Measurements from ENCODE around the gene SAP30BP. TPM values are rescaled to one million over a fixed set of nuclear protein-coding genes. Genes with fewer than 3 reads are reported as not detected.

The SAP30BP gene
- total and polyA plus RNA-seq, 2 of the 13 experiments (the other 11 are each of a cell fraction or from before 2014, with no cell fraction given): 67.7 to 99.4 TPM

DNA sequence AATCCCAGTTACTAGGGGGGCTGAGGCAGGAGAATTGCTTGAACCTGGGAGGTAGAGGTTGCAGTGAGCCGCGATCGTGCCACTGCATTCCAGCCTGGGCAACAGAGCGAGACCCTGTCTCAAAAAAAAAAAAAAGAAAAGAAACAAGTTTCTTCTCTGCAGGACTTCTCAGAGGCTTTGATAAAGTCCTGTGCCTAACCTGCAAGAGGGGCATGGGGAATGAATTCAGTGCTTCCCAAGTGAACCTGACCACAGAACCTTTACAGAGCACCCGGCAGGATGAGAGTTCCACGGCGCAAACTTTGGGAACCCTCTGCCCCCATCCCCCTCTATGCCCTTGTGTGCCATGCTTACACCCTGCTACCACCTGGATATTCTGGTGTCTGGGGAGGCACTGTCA lies 72.0 kb downstream of the SAP30BP start:
- Histone ChIP-seq H3K4me3 (replicated peaks in 1 of 3; ENCODE audit: insufficient read depth in 1 of 3, low read depth in 2 of 3, low read length in 3 of 3) (no peak overlapping the region), H3K79me2 (ENCODE audit: insufficient read depth, low read length) (no peaks in the 10 kb centered on the region), H3K4me1 (ENCODE audit: insufficient read depth, low read length) (peaks cover 49% of the 10 kb centered on the region), H3K4me2 (ENCODE audit: low read depth, low read length) (no peak overlapping the region), H3K9me3 (ENCODE audit: low read length) (no peaks in the 10 kb centered on the region), H3K27ac (ENCODE audit: extremely low read length, insufficient read depth, low read length) (no peak overlapping the region), H2AFZ (ENCODE audit: low read length) (no peak overlapping the region), H4K20me1 (ENCODE audit: insufficient read depth, low read length) (no peaks in the 10 kb centered on the region), H3K9ac (ENCODE audit: insufficient read depth, low read depth, low read length) (no peak overlapping the region), H3K36me3 (replicated peaks in 1 of 2; ENCODE audit: control insufficient read depth in 1 of 2, insufficient read depth in 2 of 2, low read length in 2 of 2) (no peaks in the 10 kb centered on the region), H3K27me3 (ENCODE audit: control insufficient read depth in 1 of 2, insufficient read depth in 2 of 2, low read length in 2 of 2) (peaks cover 0 to 4% of the 10 kb centered on the region in 2 experiments; a peak in 2 of 5 replicates)
- ATAC-seq (no peak), FAIRE-seq (no peak), DNase-seq (ENCODE audit: low spot score) (no peak)
- POLR2A ChIA-PET: interaction anchor here (1.0 to 2.0 kb wide), 7 partner anchors 8 to 94 kb away, joined by 3 to 21 read pairs (median 5); partner anchors contain the start of gene ITGB4
- CTCF ChIA-PET (ENCODE audit: low intra/inter-chr PET ratio, low total read pairs): no interaction called here
- WGBS (ENCODE audit: low lambda C conversion rate): 90% methylated on average over 7 of the region's 7 CpGs
- in situ Hi-C loops (cut with HindIII; ENCODE audit: extremely low pct_ligation_motif_present, low pct_unique_long_range_greater_than_20kb): no loop called here
- intact Hi-C loops (cut with micrococcal nuclease; ENCODE audit: unreplicated experiment): no loop called here
- TF ChIP-seq ZFP1 (CRISPR knock-in tag; IDR thresholded peaks at IDR 0.05): no peak
- TF ChIP-seq, protein P1, sequence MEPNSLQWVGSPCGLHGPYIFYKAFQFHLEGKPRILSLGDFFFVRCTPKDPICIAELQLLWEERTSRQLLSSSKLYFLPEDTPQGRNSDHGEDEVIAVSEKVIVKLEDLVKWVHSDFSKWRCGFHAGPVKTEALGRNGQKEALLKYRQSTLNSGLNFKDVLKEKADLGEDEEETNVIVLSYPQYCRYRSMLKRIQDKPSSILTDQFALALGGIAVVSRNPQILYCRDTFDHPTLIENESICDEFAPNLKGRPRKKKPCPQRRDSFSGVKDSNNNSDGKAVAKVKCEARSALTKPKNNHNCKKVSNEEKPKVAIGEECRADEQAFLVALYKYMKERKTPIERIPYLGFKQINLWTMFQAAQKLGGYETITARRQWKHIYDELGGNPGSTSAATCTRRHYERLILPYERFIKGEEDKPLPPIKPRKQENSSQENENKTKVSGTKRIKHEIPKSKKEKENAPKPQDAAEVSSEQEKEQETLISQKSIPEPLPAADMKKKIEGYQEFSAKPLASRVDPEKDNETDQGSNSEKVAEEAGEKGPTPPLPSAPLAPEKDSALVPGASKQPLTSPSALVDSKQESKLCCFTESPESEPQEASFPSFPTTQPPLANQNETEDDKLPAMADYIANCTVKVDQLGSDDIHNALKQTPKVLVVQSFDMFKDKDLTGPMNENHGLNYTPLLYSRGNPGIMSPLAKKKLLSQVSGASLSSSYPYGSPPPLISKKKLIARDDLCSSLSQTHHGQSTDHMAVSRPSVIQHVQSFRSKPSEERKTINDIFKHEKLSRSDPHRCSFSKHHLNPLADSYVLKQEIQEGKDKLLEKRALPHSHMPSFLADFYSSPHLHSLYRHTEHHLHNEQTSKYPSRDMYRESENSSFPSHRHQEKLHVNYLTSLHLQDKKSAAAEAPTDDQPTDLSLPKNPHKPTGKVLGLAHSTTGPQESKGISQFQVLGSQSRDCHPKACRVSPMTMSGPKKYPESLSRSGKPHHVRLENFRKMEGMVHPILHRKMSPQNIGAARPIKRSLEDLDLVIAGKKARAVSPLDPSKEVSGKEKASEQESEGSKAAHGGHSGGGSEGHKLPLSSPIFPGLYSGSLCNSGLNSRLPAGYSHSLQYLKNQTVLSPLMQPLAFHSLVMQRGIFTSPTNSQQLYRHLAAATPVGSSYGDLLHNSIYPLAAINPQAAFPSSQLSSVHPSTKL (CRISPR knock-in tag; IDR thresholded peaks at IDR 0.05): no peak
- no peak for TF ChIP-seq ZBTB1 (CRISPR knock-in tag; IDR thresholded peaks at IDR 0.05; ENCODE audit: borderline replicate concordance)
- no peak for TF ChIP-seq ZNF20 (CRISPR knock-in tag; IDR thresholded peaks at IDR 0.05)
- TF ChIP-seq ZNF264 (CRISPR knock-in tag; IDR thresholded peaks at IDR 0.05): no peak
- BruUV-seq (replicated peaks): no TSS peak

DNA sequence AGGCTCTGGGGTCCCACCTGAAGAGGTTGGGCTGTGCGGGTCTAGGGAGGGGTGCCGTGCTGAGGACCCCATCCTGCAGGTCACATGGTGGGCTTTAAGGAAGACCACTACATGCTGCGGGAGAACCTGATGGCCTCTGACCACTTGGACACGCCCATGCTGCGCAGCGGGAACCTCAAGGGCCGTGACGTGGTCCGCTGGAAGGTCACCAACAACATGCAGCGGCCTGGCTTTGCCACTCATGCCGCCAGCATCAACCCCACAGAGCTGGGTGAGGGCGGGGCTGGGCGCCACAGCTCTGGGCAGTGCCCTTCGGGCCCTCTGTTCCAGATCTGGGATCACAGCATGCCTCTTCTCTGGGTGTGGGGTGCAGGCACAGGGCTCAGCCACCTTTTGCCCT lies 72.7 kb downstream of the SAP30BP start:
- Histone ChIP-seq H3K4me1 (ENCODE audit: insufficient read depth, low read length) (peaks cover 43% of the 10 kb centered on the region), H3K27me3 (ENCODE audit: control insufficient read depth in 1 of 2, insufficient read depth in 2 of 2, low read length in 2 of 2) (peaks cover 0 to 4% of the 10 kb centered on the region in 2 experiments; a peak in 2 of 5 replicates), H4K20me1 (ENCODE audit: insufficient read depth, low read length) (no peaks in the 10 kb centered on the region), H3K36me3 (replicated peaks in 1 of 2; ENCODE audit: control insufficient read depth in 1 of 2, insufficient read depth in 2 of 2, low read length in 2 of 2) (no peaks in the 10 kb centered on the region), H2AFZ (ENCODE audit: low read length) (no peak overlapping the region), H3K4me2 (ENCODE audit: low read depth, low read length) (no peak overlapping the region), H3K9ac (ENCODE audit: insufficient read depth, low read depth, low read length) (no peak overlapping the region), H3K27ac (ENCODE audit: extremely low read length, insufficient read depth, low read length) (no peak overlapping the region), H3K9me3 (ENCODE audit: low read length) (no peaks in the 10 kb centered on the region), H3K79me2 (ENCODE audit: insufficient read depth, low read length) (no peaks in the 10 kb centered on the region), H3K4me3 (replicated peaks in 1 of 3; ENCODE audit: insufficient read depth in 1 of 3, low read depth in 2 of 3, low read length in 3 of 3) (no peak overlapping the region)
- ATAC-seq (no peak), FAIRE-seq (no peak), DNase-seq (ENCODE audit: low spot score) (no peak)
- intact Hi-C loops (cut with micrococcal nuclease; ENCODE audit: unreplicated experiment): no loop called here
- ChIA-PET CTCF (ENCODE audit: low intra/inter-chr PET ratio, low total read pairs) (no interaction called here), POLR2A (no interaction called here)
- no TSS peak for BruUV-seq (replicated peaks)
- TF ChIP-seq, protein P2, sequence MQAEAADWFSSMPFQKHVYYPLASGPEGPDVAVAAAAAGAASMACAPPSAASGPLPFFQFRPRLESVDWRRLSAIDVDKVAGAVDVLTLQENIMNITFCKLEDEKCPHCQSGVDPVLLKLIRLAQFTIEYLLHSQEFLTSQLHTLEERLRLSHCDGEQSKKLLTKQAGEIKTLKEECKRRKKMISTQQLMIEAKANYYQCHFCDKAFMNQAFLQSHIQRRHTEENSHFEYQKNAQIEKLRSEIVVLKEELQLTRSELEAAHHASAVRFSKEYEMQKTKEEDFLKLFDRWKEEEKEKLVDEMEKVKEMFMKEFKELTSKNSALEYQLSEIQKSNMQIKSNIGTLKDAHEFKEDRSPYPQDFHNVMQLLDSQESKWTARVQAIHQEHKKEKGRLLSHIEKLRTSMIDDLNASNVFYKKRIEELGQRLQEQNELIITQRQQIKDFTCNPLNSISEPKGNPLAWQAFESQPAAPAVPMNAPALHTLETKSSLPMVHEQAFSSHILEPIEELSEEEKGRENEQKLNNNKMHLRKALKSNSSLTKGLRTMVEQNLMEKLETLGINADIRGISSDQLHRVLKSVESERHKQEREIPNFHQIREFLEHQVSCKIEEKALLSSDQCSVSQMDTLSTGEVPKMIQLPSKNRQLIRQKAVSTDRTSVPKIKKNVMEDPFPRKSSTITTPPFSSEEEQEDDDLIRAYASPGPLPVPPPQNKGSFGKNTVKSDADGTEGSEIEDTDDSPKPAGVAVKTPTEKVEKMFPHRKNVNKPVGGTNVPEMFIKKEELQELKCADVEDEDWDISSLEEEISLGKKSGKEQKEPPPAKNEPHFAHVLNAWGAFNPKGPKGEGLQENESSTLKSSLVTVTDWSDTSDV (CRISPR knock-in tag; IDR thresholded peaks at IDR 0.05): 0 out of 2 replicates have a peak, but pooled peaks have one; percentile 48
- TF ChIP-seq ARNTL (CRISPR knock-in tag; IDR thresholded peaks at IDR 0.05) (no peak), ZNF589 (CRISPR knock-in tag; conservative IDR thresholded peaks at IDR 0.05) (0 out of 2 replicates have a peak, but pooled peaks have one; percentile 43)
- TF ChIP-seq, protein P3, sequence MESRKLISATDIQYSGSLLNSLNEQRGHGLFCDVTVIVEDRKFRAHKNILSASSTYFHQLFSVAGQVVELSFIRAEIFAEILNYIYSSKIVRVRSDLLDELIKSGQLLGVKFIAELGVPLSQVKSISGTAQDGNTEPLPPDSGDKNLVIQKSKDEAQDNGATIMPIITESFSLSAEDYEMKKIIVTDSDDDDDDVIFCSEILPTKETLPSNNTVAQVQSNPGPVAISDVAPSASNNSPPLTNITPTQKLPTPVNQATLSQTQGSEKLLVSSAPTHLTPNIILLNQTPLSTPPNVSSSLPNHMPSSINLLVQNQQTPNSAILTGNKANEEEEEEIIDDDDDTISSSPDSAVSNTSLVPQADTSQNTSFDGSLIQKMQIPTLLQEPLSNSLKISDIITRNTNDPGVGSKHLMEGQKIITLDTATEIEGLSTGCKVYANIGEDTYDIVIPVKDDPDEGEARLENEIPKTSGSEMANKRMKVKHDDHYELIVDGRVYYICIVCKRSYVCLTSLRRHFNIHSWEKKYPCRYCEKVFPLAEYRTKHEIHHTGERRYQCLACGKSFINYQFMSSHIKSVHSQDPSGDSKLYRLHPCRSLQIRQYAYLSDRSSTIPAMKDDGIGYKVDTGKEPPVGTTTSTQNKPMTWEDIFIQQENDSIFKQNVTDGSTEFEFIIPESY (CRISPR knock-in tag; IDR thresholded peaks at IDR 0.05): peak; percentile 86
- in situ Hi-C loops (cut with HindIII; ENCODE audit: extremely low pct_ligation_motif_present, low pct_unique_long_range_greater_than_20kb): no loop called here
- 66% methylated on average over 3 of the region's 14 CpGs for WGBS (ENCODE audit: low lambda C conversion rate)
